Fibroblast of skin of back (primary cell): ENCODE measurements around the gene RFC3.

Experiments used
- DNase-seq: peaks from one replicate; pipeline ENCODE4 v3.0.0-alpha.2; 2013

Gene RFC3

GRCh38 chr13:33868343-33868994, 50.5 kb downstream of the RFC3 start:
- no peak for DNase-seq

- no peak for DNase-seq
Observed at GRCh38 chr13:33869005-33869404, 51.1 kb downstream of the RFC3 start.

- DNase-seq = no peak
Observed at GRCh38 chr13:33870046-33870668, 52.2 kb downstream of the RFC3 start.

GRCh38 chr13:33871207-33872004, 53.5 kb downstream of the RFC3 start:
- no peak for DNase-seq

- no peak for DNase-seq
Observed at GRCh38 chr13:33872005-33872351, 54.0 kb downstream of the RFC3 start.

- no peak for DNase-seq
Observed at GRCh38 chr13:33873251-33873908, 55.4 kb downstream of the RFC3 start.

- DNase-seq = no peak
Observed at GRCh38 chr13:33874871-33875270, 56.9 kb downstream of the RFC3 start.

- no peak for DNase-seq
Observed at GRCh38 chr13:33875618-33876401, 57.9 kb downstream of the RFC3 start.

- DNase-seq = no peak
Observed at GRCh38 chr13:33876716-33877394, 58.9 kb downstream of the RFC3 start.

GRCh38 chr13:33879118-33879517, 61.2 kb downstream of the RFC3 start:
- DNase-seq = no peak

GRCh38 chr13:33882804-33883203, 64.9 kb downstream of the RFC3 start:
- DNase-seq = no peak

- no peak for DNase-seq
Observed at GRCh38 chr13:33884531-33885220, 66.7 kb downstream of the RFC3 start.
